Mesothelial cell of epicardium (in vitro differentiated cells): ENCODE results near the gene ACTR3. TPM values are rescaled to one million over a fixed set of nuclear protein-coding genes. Genes with fewer than 3 reads are reported as not detected.

Experiments used
- DNase-seq, 2 experiments: peaks; one replicate each; pipeline ENCODE4 v3.0.0; 2021; ENCODE audit warnings: low spot score in 2 of 2; ENCODE audit not compliant: unreplicated experiment in 2 of 2
- H3K27ac Mint-ChIP-seq: 2 replicates; pipeline ENCODE4 v1.8.0; 2021; ENCODE audit warnings: mixed read lengths
- H3K27me3 Mint-ChIP-seq: 2 replicates; pipeline ENCODE4 v1.8.0; 2021; ENCODE audit warnings: low read depth, mixed read lengths
- H3K36me3 Mint-ChIP-seq: 2 replicates; pipeline ENCODE4 v1.8.0; 2021; ENCODE audit warnings: mixed read lengths
- H3K4me1 Mint-ChIP-seq: 2 replicates; pipeline ENCODE4 v1.8.0; 2021; ENCODE audit warnings: mixed read lengths
- H3K4me3 Mint-ChIP-seq: 2 replicates; pipeline ENCODE4 v1.8.0; 2021; ENCODE audit warnings: mild to moderate bottlenecking, moderate library complexity, mixed read lengths
- H3K9me3 Mint-ChIP-seq: 2 replicates; pipeline ENCODE4 v1.8.0; 2021; ENCODE audit warnings: mixed read lengths
- CTCF ChIP-seq: fragments of 200-600 bp; sonication (generic); IDR thresholded peaks from one replicate; pipeline ENCODE4 v1.5.0; 2021; ENCODE audit warnings: antibody characterized with exemption; ENCODE audit not compliant: unreplicated experiment
- total RNA-seq: library from RNA; stranded (reverse); gene quantifications from 3 replicates; pipeline ENCODE4 v1.2.1, GENCODE V29; 2021

The ACTR3 gene
- total RNA-seq, 1 donor from 2014 or later = 151 TPM

- peaks cover 10% of the 10 kb centered on the region for H3K9me3 Mint-ChIP-seq
- peaks cover 21% of the 10 kb centered on the region for H3K4me1 Mint-ChIP-seq
- no peak overlapping the region for H3K4me3 Mint-ChIP-seq
- no peak for TF ChIP-seq CTCF
- no peak for DNase-seq
- H3K27me3 Mint-ChIP-seq = no peaks in the 10 kb centered on the region
- no peaks in the 10 kb centered on the region for H3K36me3 Mint-ChIP-seq
- H3K27ac Mint-ChIP-seq = no peak overlapping the region
Measured at GRCh38 chr2:113846429-113846828, 43.5 kb upstream of the ACTR3 start.

- Mint-ChIP-seq H3K4me1 (peaks cover 21% of the 10 kb centered on the region), H3K36me3 (no peaks in the 10 kb centered on the region), H3K27ac (no peak overlapping the region), H3K9me3 (peaks cover 10% of the 10 kb centered on the region), H3K4me3 (no peak overlapping the region), H3K27me3 (no peaks in the 10 kb centered on the region)
- no peak for TF ChIP-seq CTCF
- no peak for DNase-seq
Measured at GRCh38 chr2:113847144-113847543, 42.7 kb upstream of the ACTR3 start.

DNA sequence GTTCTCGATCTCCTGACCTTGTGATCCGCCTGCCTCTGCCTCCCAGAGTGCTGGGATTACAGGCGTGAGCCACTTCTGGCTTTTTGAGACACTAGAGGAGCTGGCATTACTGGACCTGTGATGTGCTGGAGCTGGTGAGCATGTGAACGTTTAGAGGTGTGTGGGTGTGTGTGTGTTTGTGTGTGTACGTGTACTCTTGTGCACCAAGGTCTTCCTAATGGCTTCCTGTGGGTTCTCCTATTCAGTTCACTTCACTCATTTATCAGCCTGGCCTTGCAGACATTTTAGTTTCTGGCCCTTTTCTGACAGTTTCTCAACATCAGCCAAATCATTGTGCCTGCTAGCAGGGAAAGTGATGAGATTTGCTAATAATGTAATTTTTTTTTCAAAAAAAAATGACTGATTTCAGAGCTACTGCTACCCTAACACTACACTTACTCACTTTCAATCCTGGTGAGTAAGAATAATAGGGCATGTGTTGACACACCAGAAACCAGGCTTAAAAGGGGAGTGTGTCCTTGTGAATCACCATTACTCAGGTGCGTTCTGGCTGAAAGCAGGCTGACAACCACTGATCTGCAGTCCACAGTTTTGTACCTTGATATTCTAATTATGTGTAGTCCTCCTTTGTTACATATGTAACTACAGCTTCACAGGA lies 41.0 kb upstream of the ACTR3 start:
- Mint-ChIP-seq H3K27me3 (no peaks in the 10 kb centered on the region), H3K9me3 (peaks cover 10% of the 10 kb centered on the region)
- no peak for TF ChIP-seq CTCF

GRCh38 chr2:113850687-113851086 lies 39.2 kb upstream of the ACTR3 start:
- no peak overlapping the region for H3K27ac Mint-ChIP-seq
- no peak for TF ChIP-seq CTCF

More for the DNA sequence above, 41.0 kb upstream of the ACTR3 start:
- peaks cover 7% of the 10 kb centered on the region for H3K4me1 Mint-ChIP-seq
- H3K27ac Mint-ChIP-seq = no peak overlapping the region
- no peak for DNase-seq
- H3K36me3 Mint-ChIP-seq = no peaks in the 10 kb centered on the region
- no peak overlapping the region for H3K4me3 Mint-ChIP-seq

GRCh38 chr2:113851640-113852039 lies 38.2 kb upstream of the ACTR3 start:
- no peak overlapping the region for H3K27ac Mint-ChIP-seq
- DNase-seq = no peak
- H3K9me3 Mint-ChIP-seq = peaks cover under 1% of the 10 kb centered on the region
- no peak for TF ChIP-seq CTCF
- H3K4me3 Mint-ChIP-seq = no peak overlapping the region
- no peaks in the 10 kb centered on the region for H3K36me3 Mint-ChIP-seq
- no peaks in the 10 kb centered on the region for H3K27me3 Mint-ChIP-seq
- peaks cover 7% of the 10 kb centered on the region for H3K4me1 Mint-ChIP-seq

More at GRCh38 chr2:113850687-113851086, 39.2 kb upstream of the ACTR3 start:
- no peak for DNase-seq
- H3K27me3 Mint-ChIP-seq = no peaks in the 10 kb centered on the region
- no peaks in the 10 kb centered on the region for H3K36me3 Mint-ChIP-seq
- peaks cover 10% of the 10 kb centered on the region for H3K9me3 Mint-ChIP-seq
- peaks cover 7% of the 10 kb centered on the region for H3K4me1 Mint-ChIP-seq
- no peak overlapping the region for H3K4me3 Mint-ChIP-seq

DNA sequence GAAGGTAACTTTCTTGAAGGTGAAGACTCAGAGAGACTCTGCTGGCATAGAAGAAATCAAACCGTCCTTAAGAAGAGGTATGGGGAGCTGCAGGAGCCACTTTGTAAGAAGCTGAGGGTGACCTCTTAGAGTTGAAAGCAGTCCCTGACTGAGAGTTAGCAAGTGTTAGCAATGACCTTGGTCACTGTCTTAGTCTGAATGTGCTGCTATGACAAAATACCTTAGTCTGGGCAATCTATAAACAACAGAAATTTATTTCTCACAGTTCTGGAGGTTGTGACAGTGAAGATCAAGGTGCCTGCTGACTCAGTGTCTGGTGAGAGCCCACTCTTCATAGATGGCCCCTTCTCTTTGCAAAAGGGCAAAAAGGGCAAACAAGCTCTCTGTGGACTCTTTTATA lies 35.7 kb upstream of the ACTR3 start:
- no peak for TF ChIP-seq CTCF
- peaks cover 7% of the 10 kb centered on the region for H3K4me1 Mint-ChIP-seq
- no peak overlapping the region for H3K27ac Mint-ChIP-seq
- no peaks in the 10 kb centered on the region for H3K27me3 Mint-ChIP-seq
- H3K36me3 Mint-ChIP-seq = no peaks in the 10 kb centered on the region
- H3K9me3 Mint-ChIP-seq = no peaks in the 10 kb centered on the region
- no peak overlapping the region for H3K4me3 Mint-ChIP-seq
- DNase-seq = no peak
